Measurements from ENCODE around the gene PPP1R1A. TPM values are rescaled to one million over a fixed set of nuclear protein-coding genes. Genes with fewer than 3 reads are reported as not detected.

The PPP1R1A gene
- total RNA-seq, 2 donors from 2014 or later = 2.5 TPM; not detected in 1

DNA sequence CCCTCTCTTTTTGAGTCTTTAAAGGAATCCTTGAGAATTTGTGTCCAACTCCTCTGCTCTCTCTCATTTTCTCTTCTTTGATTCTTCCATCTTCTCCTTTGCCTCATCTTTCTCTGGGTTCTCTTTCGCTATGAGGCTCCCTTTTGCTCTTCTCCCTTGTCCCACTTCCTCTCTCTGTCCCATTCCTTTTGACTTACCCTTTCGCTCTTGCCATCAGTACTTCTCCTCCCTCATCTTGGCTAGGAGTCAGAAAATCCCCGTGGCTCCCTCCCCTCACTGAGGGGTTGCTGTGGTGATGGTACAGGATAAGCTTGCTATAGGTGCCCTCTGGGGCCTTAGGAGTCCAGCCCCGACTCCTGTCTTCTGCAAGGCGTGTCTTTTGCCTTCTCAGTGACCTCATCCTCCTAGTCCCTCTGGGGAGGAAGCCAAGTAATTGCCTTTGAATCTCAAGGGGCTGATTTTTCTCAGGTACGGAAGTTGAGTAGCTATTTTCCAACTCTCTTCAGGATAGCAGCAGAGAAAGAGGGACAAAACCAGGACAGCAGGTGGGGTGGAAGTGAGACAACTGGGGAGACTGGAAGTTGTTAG, 32.7 kb downstream of the PPP1R1A start:
- DNase-seq (no peak), ATAC-seq (no peak)
- intact Hi-C loops (cut with DNase I, micrococcal nuclease) = no loop called here

DNA sequence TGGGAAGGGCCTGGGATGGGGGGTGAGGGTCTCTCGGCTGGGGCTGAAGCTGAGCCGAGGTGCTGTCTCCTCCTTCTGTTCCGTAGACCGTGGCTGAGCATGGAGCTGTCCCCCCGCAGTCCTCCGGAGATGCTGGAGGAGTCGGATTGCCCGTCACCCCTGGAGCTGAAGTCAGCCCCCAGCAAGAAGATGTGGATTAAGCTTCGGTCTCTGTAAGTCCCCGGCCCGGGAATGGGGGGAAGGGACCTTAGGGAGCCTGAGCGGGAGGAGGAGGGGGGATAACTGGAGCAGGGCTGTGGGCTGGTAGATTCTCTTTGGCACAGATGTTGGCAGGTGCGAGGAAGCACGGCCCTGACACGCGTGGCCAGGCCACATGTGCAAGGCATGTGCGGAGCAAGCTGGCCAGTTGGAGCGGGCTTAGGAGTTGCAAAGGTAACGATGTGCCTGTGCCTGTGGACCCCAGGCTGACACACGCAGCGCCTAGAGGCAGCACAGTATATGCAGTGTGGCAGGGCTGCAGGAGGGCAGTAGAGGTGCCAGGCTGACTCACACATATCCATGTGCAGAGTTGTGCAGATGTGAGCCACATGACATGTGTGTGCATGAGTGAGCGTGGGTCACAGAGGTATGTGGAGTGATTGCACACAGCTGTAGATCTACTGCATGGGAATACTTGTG, 38.5 kb downstream of the PPP1R1A start:
- intact Hi-C loops (cut with DNase I, micrococcal nuclease) = no loop called here
- DNase-seq (peak in 1 of 2 donors; percentile 9), ATAC-seq (no peak)

- intact Hi-C loops (cut with DNase I, micrococcal nuclease) = no loop called here
- DNase-seq (no peak), ATAC-seq (no peak)
Observed at GRCh38 chr12:54546511-54546910, 41.9 kb downstream of the PPP1R1A start.

DNA sequence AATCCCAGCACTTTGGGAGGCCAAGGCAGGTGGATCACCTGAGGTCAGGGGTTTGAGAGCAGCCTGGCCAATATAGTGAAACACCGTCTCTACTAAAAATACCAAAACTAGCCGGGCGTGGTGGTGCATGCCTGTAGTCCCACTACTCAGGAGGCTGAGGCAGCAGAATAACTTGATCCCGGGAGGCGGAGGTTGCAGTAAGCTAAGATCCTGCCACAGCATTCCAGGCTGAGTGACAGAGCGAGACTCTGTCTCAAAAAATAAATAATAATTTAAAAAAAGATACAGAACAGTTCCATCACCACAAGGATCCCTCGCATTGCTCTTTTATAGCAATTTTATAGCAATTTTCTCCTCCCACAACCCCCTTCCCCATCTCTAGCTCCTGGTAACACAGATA, 43.7 kb downstream of the PPP1R1A start:
- ATAC-seq (no peak), DNase-seq (no peak)
- intact Hi-C loops (cut with DNase I, micrococcal nuclease) = no loop called here

DNA sequence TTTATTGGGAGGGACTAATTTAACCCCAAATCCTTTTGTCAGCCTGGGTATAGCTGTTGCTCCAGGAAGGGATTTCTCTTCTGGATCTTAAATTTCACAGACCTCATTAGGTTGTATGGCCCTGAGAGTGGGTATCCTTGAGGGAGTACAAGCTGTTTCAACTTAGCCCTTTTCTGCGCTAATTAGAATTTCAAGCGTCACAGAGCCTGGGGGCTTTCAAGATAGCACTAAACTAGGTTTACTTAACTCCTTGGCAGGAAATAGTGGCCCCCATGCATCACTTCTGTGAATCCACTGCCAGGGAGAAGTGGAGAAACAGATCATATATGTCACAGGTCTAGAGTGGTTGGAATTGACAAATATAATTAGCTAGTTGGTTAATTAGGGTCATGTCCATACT, 44.9 kb downstream of the PPP1R1A start:
- ATAC-seq (no peak), DNase-seq (no peak)
- intact Hi-C loops (cut with DNase I, micrococcal nuclease) = no loop called here

- ATAC-seq (no peak), DNase-seq (no peak)
- intact Hi-C loops (cut with DNase I, micrococcal nuclease) = no loop called here
Observed at GRCh38 chr12:54541751-54542290, 46.6 kb downstream of the PPP1R1A start.

DNA sequence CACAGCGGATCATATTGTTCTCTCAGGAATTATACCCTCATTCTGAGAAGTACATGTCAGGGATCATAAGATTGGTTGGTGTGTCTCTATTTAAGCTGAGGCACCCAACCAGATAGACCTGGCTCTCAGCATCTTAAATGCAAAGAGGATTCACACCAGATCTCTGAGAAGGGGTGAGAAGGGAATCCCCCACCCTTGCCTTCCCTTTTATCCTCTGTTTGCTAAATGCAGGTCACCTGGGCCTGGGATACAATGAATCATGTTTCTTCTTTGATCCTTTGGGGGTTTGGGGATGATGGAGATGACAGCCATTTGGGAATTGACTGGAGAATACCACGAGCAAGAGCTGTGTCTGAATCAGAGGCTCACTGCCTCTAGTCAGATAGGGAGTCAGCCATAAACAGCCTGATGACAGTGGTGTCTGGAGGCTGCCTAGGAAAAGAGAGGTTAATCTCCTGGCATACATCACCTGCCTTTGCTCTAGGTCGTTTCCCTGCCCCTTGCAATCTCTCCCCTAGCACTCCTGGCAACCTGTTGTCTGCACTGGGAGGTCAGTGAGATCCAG, 50.2 kb downstream of the PPP1R1A start:
- no peak for ATAC-seq
- DNase-seq = no peak
- intact Hi-C loops (cut with DNase I, micrococcal nuclease) = no loop called here

DNA sequence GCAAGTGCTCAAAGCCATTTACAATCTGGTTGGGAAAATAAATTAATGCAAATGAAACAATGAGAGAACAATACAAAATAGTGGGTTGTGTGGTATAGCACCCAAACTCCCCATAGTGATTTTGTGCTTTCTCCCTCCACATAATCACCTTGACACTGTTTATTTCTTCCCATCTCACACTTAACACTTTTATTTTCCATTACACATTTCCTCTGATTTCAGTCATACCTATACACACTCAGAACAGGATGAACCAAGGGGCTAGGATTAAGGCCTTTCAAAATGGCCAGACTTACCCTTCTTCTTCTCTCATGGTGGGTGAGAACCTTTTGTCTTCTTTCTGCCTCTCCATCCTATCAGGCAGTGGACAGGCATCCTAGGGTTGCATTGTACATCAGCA, 53.0 kb downstream of the PPP1R1A start:
- ATAC-seq (no peak), DNase-seq (no peak)
- intact Hi-C loops (cut with DNase I, micrococcal nuclease) = no loop called here

- ATAC-seq (no peak), DNase-seq (no peak)
- intact Hi-C loops (cut with DNase I, micrococcal nuclease) = no loop called here
Observed at GRCh38 chr12:54529581-54529980, 58.9 kb downstream of the PPP1R1A start.

Other genes with a start within 250 kb of the PPP1R1A start
- under 1 TPM in 1 of 2 donors, not detected in 1; 0.50 TPM for gene GPR84, start 224.2 kb downstream of the PPP1R1A start, total RNA-seq
- gene ZNF385A, start 203.9 kb downstream of the PPP1R1A start, total RNA-seq = 1 to 10 TPM; 4.0 to 8.3 TPM
- gene ITGA5, start 169.4 kb downstream of the PPP1R1A start, total RNA-seq = 10 to 100 TPM; 20.8 to 49.1 TPM
- under 1 TPM in 1 of 2 donors, not detected in 1; 0.67 TPM for gene GTSF1, start 115.1 kb downstream of the PPP1R1A start, total RNA-seq
- gene NCKAP1L, start 90.9 kb downstream of the PPP1R1A start, total RNA-seq = 10 to 100 TPM in 1 of 2 donors, 1 to 10 TPM in 1; 5.4 to 13.6 TPM
- gene PDE1B, start 39.1 kb downstream of the PPP1R1A start, total RNA-seq = 1 to 10 TPM in 1 of 2 donors, under 1 TPM in 1; 0.79 to 1.8 TPM
- not detected for gene LACRT, start 46.2 kb upstream of the PPP1R1A start, total RNA-seq
- gene DCD, start 59.7 kb upstream of the PPP1R1A start, total RNA-seq = not detected